A549 (cell line): ENCODE data around the gene SORCS2. TPM values are rescaled to one million over a fixed set of nuclear protein-coding genes. Genes with fewer than 3 reads are reported as not detected.

Experiments
- ATAC-seq, 2 experiments: fragments of 200-7000 bp in 1 of 2; fragments of >200 bp in 1 of 2; cut with Nextera tagmentation in 1 of 2; cut with Tn5 transposase in 1 of 2; 3 replicates each; pipeline versions ENCODE4 v1.8.0 to v1.9.1; 2018 to 2020; ENCODE audit warnings: mild to moderate bottlenecking in 1 of 2, moderate library complexity in 1 of 2
- CTCF ChIA-PET: fragments of 300-600 bp; sonication (Branson Sonifier 250); formaldehyde crosslinking; extraction: SDS; loops from one replicate; lab custom pipeline; 2021; ENCODE audit warnings: antibody characterized with exemption, inconsistent platforms; lab: Yijun Ruan, JAX
- POLR2A ChIA-PET: fragments of 350-600 bp; formaldehyde crosslinking; extraction: SDS; loops from one replicate; lab custom pipeline; 2021; ENCODE audit warnings: antibody characterized with exemption, inconsistent platforms; lab: Yijun Ruan, JAX
- DNase-seq, 2 experiments: peaks; one replicate each; pipeline versions ENCODE4 v3.0.0 to v3.0.0-alpha.2; 2011 to 2016; ENCODE audit warnings: low read depth in 1 of 2, low spot score in 1 of 2
- FAIRE-seq: peaks from 2 replicates; lab custom pipeline; 2011; peaks lifted over from hg19 to GRCh38; lab: Jason Lieb, UNC
- H3K27ac ChIP-seq, 2 experiments: fragments of >200 bp; sonication (Bioruptor Twin); formaldehyde crosslinking; 3 replicates each; pipeline ENCODE4 v1.5.1; 2016 to 2017
- H3K4me1 ChIP-seq: fragments of >200 bp; sonication (Bioruptor Twin); formaldehyde crosslinking; 3 replicates; pipeline ENCODE4 v1.6.1; 2016
- H3K4me2 ChIP-seq: fragments of >200 bp; sonication (Bioruptor Twin); formaldehyde crosslinking; 3 replicates; pipeline ENCODE4 v1.6.1; 2016
- H3K4me3 ChIP-seq: fragments of >200 bp; sonication (Bioruptor Twin); formaldehyde crosslinking; 3 replicates; pipeline ENCODE4 v1.5.1; 2016
- H3K9me3 ChIP-seq: fragments of >200 bp; sonication (Bioruptor Twin); formaldehyde crosslinking; 3 replicates; pipeline ENCODE4 v1.6.1; 2016
- BCL3 ChIP-seq: fragments of >200 bp; sonication (Bioruptor Twin); formaldehyde crosslinking; IDR thresholded peaks from 3 replicates; pipeline ENCODE4 v1.6.1; 2016
- CBX8 ChIP-seq: fragments of 200-600 bp; sonication (generic); IDR thresholded peaks from 2 replicates; pipeline ENCODE4 v1.6.1; 2016
- ELK1 ChIP-seq: fragments of 150-350 bp; IDR thresholded peaks from 2 replicates; pipeline ENCODE4 v1.6.1; 2014; ENCODE audit warnings: low read depth, mild to moderate bottlenecking, low read length
- FOXS1 ChIP-seq: fragments of 250-450 bp; sonication (Bioruptor Pico); IDR thresholded peaks from 2 replicates; pipeline ENCODE4 v1.5.0; 2020; ENCODE audit warnings: mild to moderate bottlenecking, moderate library complexity
- GATA3 ChIP-seq: IDR thresholded peaks from 2 replicates; pipeline ENCODE4 v1.6.1; 2012; ENCODE audit warnings: borderline replicate concordance
- HES2 ChIP-seq: fragments of >200 bp; sonication (Bioruptor Twin); formaldehyde crosslinking; IDR thresholded peaks from 2 replicates; pipeline ENCODE4 v1.6.1; 2016
- HMGXB4 ChIP-seq: fragments of 250-450 bp; sonication (Bioruptor Pico); IDR thresholded peaks from 2 replicates; pipeline ENCODE4 v1.5.0; 2021; ENCODE audit warnings: mild to moderate bottlenecking, moderate library complexity, borderline replicate concordance
- HOXB5 ChIP-seq: fragments of 250-450 bp; sonication (Bioruptor Pico); IDR thresholded peaks from 2 replicates; pipeline ENCODE4 v1.5.0; 2020; ENCODE audit warnings: mild to moderate bottlenecking, moderate library complexity
- JUN ChIP-seq, 2 experiments: fragments of >200 bp; sonication (Bioruptor Twin); formaldehyde crosslinking; IDR thresholded peaks; 2 replicates in 1 of 2; 3 replicates in 1 of 2; pipeline ENCODE4 v1.6.1; 2016 to 2017
- MAFK ChIP-seq: fragments of 450-650 bp; IDR thresholded peaks from 2 replicates; pipeline ENCODE4 v1.6.1; 2014; ENCODE audit not compliant: partially characterized antibody
- MAZ ChIP-seq: fragments of 150-350 bp; IDR thresholded peaks from 2 replicates; pipeline ENCODE4 v1.6.1; 2014; ENCODE audit warnings: antibody characterized with exemption, low read depth, low read length, borderline replicate concordance
- NPAS2 ChIP-seq: fragments of 250-450 bp; sonication (Bioruptor Pico); IDR thresholded peaks from 2 replicates; pipeline ENCODE4 v1.8.0; 2022; ENCODE audit warnings: mild to moderate bottlenecking, moderate library complexity, borderline replicate concordance
- RFX5 ChIP-seq: fragments of 450-650 bp; IDR thresholded peaks from 2 replicates; pipeline ENCODE4 v1.7.1; 2014; ENCODE audit warnings: antibody characterized with exemption, mild to moderate bottlenecking, moderate library complexity
- RNF2 ChIP-seq: fragments of 200-600 bp; sonication (generic); IDR thresholded peaks from 2 replicates; pipeline ENCODE4 v1.6.1; 2016; ENCODE audit warnings: low read depth, mild to moderate bottlenecking, antibody characterized with exemption, moderate library complexity, borderline replicate concordance
- SREBF2 ChIP-seq: fragments of 450-650 bp; IDR thresholded peaks from 2 replicates; pipeline ENCODE4 v1.6.1; 2014; ENCODE audit warnings: mild to moderate bottlenecking, moderate library complexity
- TP53 ChIP-seq: fragments of 250-450 bp; sonication (Bioruptor Pico); IDR thresholded peaks from 2 replicates; pipeline ENCODE4 v1.5.0; 2021; ENCODE audit warnings: mild to moderate bottlenecking, moderate library complexity
- USF2 ChIP-seq: fragments of 450-650 bp; IDR thresholded peaks from 2 replicates; pipeline ENCODE4 v1.6.1; 2014; ENCODE audit warnings: antibody characterized with exemption
- ZC3H11A ChIP-seq: fragments of 450-650 bp; IDR thresholded peaks from 2 replicates; pipeline ENCODE4 v1.6.1; 2014; ENCODE audit warnings: antibody characterized with exemption, mild to moderate bottlenecking
- WGBS: methylation state at CpG from one replicate; pipeline ENCODE4 v1.1.6; 2017; ENCODE audit errors: missing lambda C conversion rate; 5-methylcytosine and 5-hydroxymethylcytosine counted together
- polyA plus RNA-seq, 4 experiments: library from polyadenylated mRNA; depleted of rRNA in 3 of 4; stranded (reverse); fragments of >200 nt; fragmentation: RNase III in 1 of 4; extraction: RNeasy Plus Mini Kit Qiagen cat#74134 plus additional on column Dnase treatment in 1 of 4; gene quantifications; 2 replicates in 3 of 4; 3 replicates in 1 of 4; pipeline ENCODE4 v1.2.3, GENCODE V29; 2011 to 2017

The SORCS2 gene
- polyA plus RNA-seq, 2 of the 4 experiments (the other 2 are of a cell fraction) = 1.4 to 4.6 TPM

GRCh38 chr4:7223541-7223940 is 31.2 kb downstream of the SORCS2 start:
- no peak for TF ChIP-seq JUN (IDR thresholded peaks at IDR 0.05)
- TF ChIP-seq FOXS1 (CRISPR knock-in tag) = no peak
- no peak for TF ChIP-seq USF2
- no peak for TF ChIP-seq ZC3H11A
- no peak for TF ChIP-seq NPAS2
- no peak for TF ChIP-seq CBX8
- TF ChIP-seq MAZ = no peak
- no peak for TF ChIP-seq RFX5
- no peak for TF ChIP-seq HMGXB4 (CRISPR knock-in tag)
- TF ChIP-seq HOXB5 = no peak
- TF ChIP-seq GATA3 = no peak
- no peak for TF ChIP-seq SREBF2
- TF ChIP-seq BCL3 = no peak
- no peak for TF ChIP-seq HES2
- WGBS = 36% methylated on average over 4 of the region's 5 CpGs
- CTCF ChIA-PET = interaction anchor here (0.6 to 1.1 kb wide), 2 partner anchors 44 to 119 kb away, joined by 3 read pairs; no protein-coding TSS in a partner anchor
- Histone ChIP-seq H3K4me2 (no peak overlapping the region; the same call in 2 of the 3 replicates), H3K4me1 (peaks cover 9% of the 10 kb centered on the region; the same call in 2 of the 3 replicates), H3K9me3 (no peaks in the 10 kb centered on the region), H3K4me3 (no peak overlapping the region), H3K27ac (peak overlapping the region in 1 of 2 experiments; percentile 22; a peak in 1 of 6 replicates)
- DNase-seq (peak in 1 of 2 experiments; percentile 46), ATAC-seq (peak; percentile 33 to 44; a peak in 1 of 6 replicates), FAIRE-seq (no peak)
- POLR2A ChIA-PET = no interaction called here

GRCh38 chr4:7224001-7224400 is 31.7 kb downstream of the SORCS2 start:
- TF ChIP-seq ELK1 = no peak
- no peak for TF ChIP-seq MAFK
- TF ChIP-seq TP53 (CRISPR knock-in tag) = no peak
- no peak for TF ChIP-seq RNF2
- no peak for ATAC-seq
- Histone ChIP-seq H3K4me3 (no peak overlapping the region), H3K9me3 (no peaks in the 10 kb centered on the region), H3K4me2 (no peak overlapping the region), H3K4me1 (peaks cover 9% of the 10 kb centered on the region; the same call in 2 of the 3 replicates), H3K27ac (0 out of 6 replicates have a peak overlapping the region, but pooled peaks of 1 of the 2 experiments have one; percentile 41)
- 81% methylated on average over 4 of the region's 4 CpGs for WGBS
- FAIRE-seq = no peak
- ChIA-PET CTCF (interaction anchor here (0.6 to 1.4 kb wide), 2 partner anchors 72 to 119 kb away, joined by 3 read pairs; no protein-coding TSS in a partner anchor), POLR2A (no interaction called here)
- DNase-seq = no peak
